Measurements from ENCODE around the gene PSMD8.

PSMD8 gene

GRCh38 chr19:38400361-38400760 is 26.0 kb downstream of the PSMD8 start:
- H3K4me3 ChIP-seq (ENCODE audit: low read depth, low read length): no peak overlapping the region
- DNase-seq (ENCODE audit: low read depth, low spot score): no peak
- in situ Hi-C loops (cut with HindIII; ENCODE audit: low sequenced_read_pairs): no loop called here
- TF ChIP-seq CTCF (IDR thresholded peaks at IDR 0.05; ENCODE audit: low read depth, low read length): no peak

DNA sequence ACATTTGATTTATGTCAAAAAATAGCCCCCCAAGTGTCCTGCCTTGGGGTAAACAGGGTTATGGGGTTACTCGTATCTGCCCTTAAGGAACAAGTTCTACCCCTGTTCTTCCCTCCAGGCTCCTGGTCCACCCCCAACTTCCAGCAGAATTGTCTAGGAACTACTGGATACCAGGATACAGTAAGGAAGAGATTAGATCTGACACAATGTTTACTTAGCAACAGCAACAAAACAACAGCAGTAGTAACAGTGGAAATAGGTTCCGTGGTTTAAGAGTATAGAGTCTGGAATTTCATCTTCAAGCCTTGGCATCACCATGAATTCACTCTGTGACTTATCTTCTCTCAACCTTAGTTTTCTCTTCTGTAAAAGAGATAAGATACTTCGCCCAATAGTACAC is 26.8 kb downstream of the PSMD8 start:
- DNase-seq (ENCODE audit: low read depth, low spot score): peak; percentile 49
- in situ Hi-C loops (cut with HindIII; ENCODE audit: low sequenced_read_pairs): no loop called here
- H3K4me3 ChIP-seq (ENCODE audit: low read depth, low read length): no peak overlapping the region
- no peak for TF ChIP-seq CTCF (IDR thresholded peaks at IDR 0.05; ENCODE audit: low read depth, low read length)

- no peak for TF ChIP-seq CTCF (IDR thresholded peaks at IDR 0.05; ENCODE audit: low read depth, low read length)
- in situ Hi-C loops (cut with HindIII; ENCODE audit: low sequenced_read_pairs): no loop called here
- peak overlapping the region; percentile 43 for H3K4me3 ChIP-seq (ENCODE audit: low read depth, low read length)
- no peak for DNase-seq (ENCODE audit: low read depth, low spot score)
Observed at GRCh38 chr19:38402623-38402966, 28.2 kb downstream of the PSMD8 start.

DNA sequence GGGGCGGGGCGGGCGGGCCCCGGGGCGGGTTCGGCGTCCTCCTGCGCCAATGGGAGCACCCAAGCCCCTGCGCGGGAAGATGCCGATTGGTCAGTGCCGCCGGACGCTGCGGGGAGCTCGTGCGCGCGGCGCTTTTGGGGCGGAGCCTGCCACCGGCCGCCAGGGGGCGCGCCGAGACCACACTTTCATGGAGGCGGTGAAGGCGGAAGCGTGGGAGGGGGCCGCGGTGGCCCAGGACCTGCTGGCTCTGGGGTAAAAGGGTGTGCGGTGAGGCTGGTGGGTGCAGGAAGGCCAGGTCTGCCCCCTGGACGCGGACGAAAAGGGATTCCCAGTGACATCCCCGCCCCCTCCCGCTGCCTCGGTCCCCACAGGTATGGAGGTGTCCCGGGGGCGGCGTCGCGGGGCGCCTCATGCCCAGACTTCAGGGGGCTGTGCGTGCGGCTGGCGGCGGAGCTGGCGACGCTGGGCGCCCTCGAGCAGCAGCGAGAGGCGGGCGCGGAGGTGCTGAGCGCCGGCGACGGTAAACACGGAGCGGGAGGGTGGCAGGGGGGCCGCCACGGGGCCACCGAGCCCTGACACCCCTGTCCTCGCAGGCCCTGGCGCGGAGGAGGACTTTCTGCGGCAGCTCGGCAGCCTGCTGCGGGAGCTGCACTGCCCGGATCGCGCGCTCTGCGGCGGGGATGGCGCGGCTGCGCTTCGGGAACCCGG is 28.8 kb downstream of the PSMD8 start, which contains the start of gene FAM98C:
TSS of gene FAM98C (plus strand) at position 127 of the 708 bp plus-strand sequence. CDS start at position 188, 61 bp downstream.
- peak; percentile 85 for TF ChIP-seq CTCF (IDR thresholded peaks at IDR 0.05; ENCODE audit: low read depth, low read length)
- in situ Hi-C loops (cut with HindIII; ENCODE audit: low sequenced_read_pairs): no loop called here
- peak; percentile 97 for DNase-seq (ENCODE audit: low read depth, low spot score)
- H3K4me3 ChIP-seq (ENCODE audit: low read depth, low read length): peak within 1 kb of the TSS; percentile 78

DNA sequence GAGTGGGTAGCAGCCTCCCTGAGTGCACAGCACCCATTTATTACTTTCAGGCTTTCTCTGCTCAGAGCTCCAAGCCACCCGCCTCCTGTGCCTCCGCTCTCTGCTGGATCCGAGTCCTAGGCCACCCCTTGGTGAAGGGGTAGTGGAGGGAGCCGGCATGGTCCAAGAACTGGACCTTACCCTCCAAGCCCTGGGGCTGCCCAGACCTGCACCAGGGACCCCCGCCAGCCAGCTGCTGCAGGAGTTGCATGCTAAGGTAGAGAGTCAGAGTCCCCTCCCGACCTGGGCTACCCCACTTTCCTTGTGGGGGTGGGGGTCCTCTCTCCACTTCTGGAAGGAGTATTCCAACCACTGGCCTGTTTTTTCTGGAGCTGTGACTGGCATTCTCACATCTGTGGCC is 30.5 kb downstream of the PSMD8 start:
- no peak for DNase-seq (ENCODE audit: low read depth, low spot score)
- no peak overlapping the region for H3K4me3 ChIP-seq (ENCODE audit: low read depth, low read length)
- TF ChIP-seq CTCF (IDR thresholded peaks at IDR 0.05; ENCODE audit: low read depth, low read length): no peak
- in situ Hi-C loops (cut with HindIII; ENCODE audit: low sequenced_read_pairs): no loop called here

- TF ChIP-seq CTCF (IDR thresholded peaks at IDR 0.05; ENCODE audit: low read depth, low read length): no peak
- in situ Hi-C loops (cut with HindIII; ENCODE audit: low sequenced_read_pairs): no loop called here
- H3K4me3 ChIP-seq (ENCODE audit: low read depth, low read length): no peak overlapping the region
- no peak for DNase-seq (ENCODE audit: low read depth, low spot score)
Observed at GRCh38 chr19:38405276-38405675, 30.9 kb downstream of the PSMD8 start.
